ENCODE data around the gene WFDC2. TPM values are rescaled to one million over a fixed set of nuclear protein-coding genes. Genes with fewer than 3 reads are reported as not detected.

Gene WFDC2, protein sequence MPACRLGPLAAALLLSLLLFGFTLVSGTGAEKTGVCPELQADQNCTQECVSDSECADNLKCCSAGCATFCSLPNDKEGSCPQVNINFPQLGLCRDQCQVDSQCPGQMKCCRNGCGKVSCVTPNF
- total RNA-seq (1 to 10 TPM in 1 of 2 experiments, under 1 TPM in 1; 0.73 to 1.6 TPM), polyA plus RNA-seq (not detected)

DNA sequence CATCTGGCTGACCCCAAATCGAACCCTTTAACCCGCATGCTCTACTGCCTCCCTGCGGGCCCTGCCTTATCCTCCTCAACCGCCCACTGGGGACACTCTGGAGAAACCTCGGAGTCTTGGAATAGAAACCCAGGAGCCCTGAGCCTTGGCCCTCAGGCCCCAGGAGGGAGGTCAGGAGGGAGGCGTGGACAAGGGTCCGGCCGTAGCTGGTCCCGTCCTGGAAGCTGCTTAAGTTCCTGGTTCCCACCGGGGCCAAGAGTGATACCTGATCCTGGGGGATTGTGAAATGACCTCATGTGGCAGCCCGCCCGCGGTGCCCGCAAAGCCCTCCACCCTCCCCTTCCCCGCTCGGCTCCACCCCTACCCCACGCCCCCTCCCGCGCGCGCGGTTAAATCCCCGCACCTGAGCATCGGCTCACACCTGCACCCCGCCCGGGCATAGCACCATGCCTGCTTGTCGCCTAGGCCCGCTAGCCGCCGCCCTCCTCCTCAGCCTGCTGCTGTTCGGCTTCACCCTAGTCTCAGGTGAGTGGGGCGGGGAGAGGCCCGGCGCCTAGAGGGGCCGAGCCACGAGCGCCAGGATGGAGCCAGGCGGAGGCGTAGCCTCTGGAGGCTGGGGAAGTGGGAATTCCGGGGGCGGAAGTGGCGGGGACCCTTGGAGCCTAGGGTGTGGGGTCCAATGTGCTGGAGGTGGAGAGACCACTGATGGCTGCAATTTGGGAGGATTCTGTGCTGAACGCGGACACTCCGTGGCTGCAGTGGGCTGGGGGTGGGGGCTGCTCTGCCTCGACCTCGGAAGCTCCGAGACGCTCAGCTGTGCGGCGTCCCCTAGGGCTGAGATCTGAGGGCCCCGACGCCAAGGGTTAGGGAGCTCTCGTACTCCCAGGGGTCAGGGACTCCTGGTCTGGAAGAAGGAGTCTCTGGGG lies at the start of gene WFDC2:
TSS of gene WFDC2 (plus strand) at position 418 of the 926 bp plus-strand sequence. CDS start at position 447, 29 bp downstream.
- ChIA-PET CTCF (ENCODE audit: partially characterized antibody) (no interaction called here), POLR2A (ENCODE audit: partially characterized antibody) (no interaction called here)
- Mint-ChIP-seq H3K36me3 (no peaks in the 10 kb centered on the region), H3K9me3 (no peaks in the 10 kb centered on the region), H3K27me3 (peaks cover 45 to 56% of the 10 kb centered on the region in 2 donors), H3K4me3 (peak within 1 kb of the TSS; percentile 28 to 74 (median 66)), H3K27ac (no peak within 1 kb of the TSS), H3K4me1 (peaks cover 0 to 7% (median 3%) of the 10 kb centered on the region in 4 donors)
- Histone ChIP-seq H3K36me3 (ENCODE audit: insufficient read depth, low read length) (no peaks in the 10 kb centered on the region), H3K4me1 (ENCODE audit: insufficient read depth, low read length) (peaks cover 13% of the 10 kb centered on the region), H3K27ac (ENCODE audit: low read depth, low read length) (no peak within 1 kb of the TSS), H3K27me3 (ENCODE audit: insufficient read depth, low read length) (peaks cover 31% of the 10 kb centered on the region), H3K9me3 (ENCODE audit: control insufficient read depth in 1 of 2, low read length in 2 of 2) (no peaks in the 10 kb centered on the region), H3K4me3 (ENCODE audit: low read length in 2 of 2) (peak within 1 kb of the TSS in 1 of 2 donors; percentile 13)
- intact Hi-C loops (cut with micrococcal nuclease), result no loop called here
- DNase-seq, result no peak

DNA sequence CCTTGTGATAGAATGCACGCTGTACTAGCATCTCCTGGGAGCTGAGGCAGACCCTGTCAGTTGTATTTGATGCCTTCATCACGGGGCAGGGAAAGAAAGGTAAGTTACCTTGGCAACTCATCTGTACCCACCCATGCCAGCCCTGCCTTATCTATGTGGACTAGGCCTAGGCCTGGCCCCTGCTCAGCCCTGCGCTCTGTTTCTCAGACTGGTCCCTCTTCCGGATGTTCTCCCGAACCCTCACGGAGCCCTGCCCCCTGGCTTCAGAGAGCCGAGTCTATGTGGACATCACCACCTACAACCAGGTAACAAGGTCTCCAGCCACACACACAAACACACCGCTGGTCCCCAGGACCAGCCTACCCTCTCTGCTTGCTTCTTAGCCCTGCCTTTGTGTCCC lies 49.4 kb upstream of the WFDC2 start:
- intact Hi-C loops (cut with micrococcal nuclease), result no loop called here
- peaks cover 46 to 77% of the 10 kb centered on the region in 2 donors for H3K36me3 Mint-ChIP-seq
- H3K27ac Mint-ChIP-seq, result peak overlapping the region in 4 of 7 donors; percentile 22 to 62 (median 54)
- no peak for DNase-seq
- Histone ChIP-seq H3K27ac (ENCODE audit: low read depth, low read length) (no peak overlapping the region), H3K9me3 (ENCODE audit: control insufficient read depth in 1 of 2, low read length in 2 of 2) (no peaks in the 10 kb centered on the region), H3K4me1 (ENCODE audit: insufficient read depth, low read length) (peaks cover 25% of the 10 kb centered on the region), H3K4me3 (ENCODE audit: low read length in 2 of 2) (no peak overlapping the region), H3K27me3 (ENCODE audit: insufficient read depth, low read length) (no peaks in the 10 kb centered on the region), H3K36me3 (ENCODE audit: insufficient read depth, low read length) (peaks cover 60% of the 10 kb centered on the region)
- H3K27me3 Mint-ChIP-seq, result no peaks in the 10 kb centered on the region
- CTCF ChIA-PET (ENCODE audit: partially characterized antibody), result interaction anchor here (0.9 to 5.0 kb wide), 6 partner anchors 10 to 57 kb away, joined by 3 to 33 read pairs (median 8); partner anchors contain the start of genes DBNDD2 and SYS1
- H3K9me3 Mint-ChIP-seq, result no peaks in the 10 kb centered on the region
- no peak overlapping the region for H3K4me3 Mint-ChIP-seq
- peaks cover 20 to 42% (median 32%) of the 10 kb centered on the region in 4 donors for H3K4me1 Mint-ChIP-seq
- POLR2A ChIA-PET (ENCODE audit: partially characterized antibody), result interaction anchor here (3.6 to 6.7 kb wide), 2 partner anchors 46 to 54 kb away, joined by 11 to 121 read pairs; partner anchors contain the start of gene SYS1

DNA sequence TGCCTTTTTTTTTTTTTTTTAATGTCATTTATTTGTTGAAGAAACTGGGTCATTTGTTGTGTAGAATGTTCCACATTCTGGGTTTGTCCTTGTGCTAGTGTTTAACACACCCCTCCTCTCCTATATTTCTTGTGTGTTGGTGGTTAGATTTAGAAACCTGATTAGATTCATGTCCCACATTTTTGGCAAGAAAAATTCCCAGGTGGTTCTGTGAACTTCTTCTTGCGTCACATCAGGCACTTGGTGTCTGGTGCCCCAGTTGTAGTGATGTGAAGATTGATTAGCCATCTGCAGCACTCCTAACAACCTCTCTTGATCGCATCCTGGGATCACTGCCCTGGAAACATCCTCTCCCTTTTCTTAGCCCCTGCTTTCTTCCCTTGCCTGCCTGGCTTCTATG lies 45.9 kb upstream of the WFDC2 start:
- Mint-ChIP-seq H3K27ac (no peak overlapping the region), H3K27me3 (no peaks in the 10 kb centered on the region), H3K9me3 (no peaks in the 10 kb centered on the region), H3K4me1 (peaks cover 0 to 7% (median 5%) of the 10 kb centered on the region in 4 donors), H3K4me3 (no peak overlapping the region), H3K36me3 (peaks cover 45 to 84% of the 10 kb centered on the region in 2 donors)
- Histone ChIP-seq H3K4me3 (ENCODE audit: low read length in 2 of 2) (no peak overlapping the region), H3K4me1 (ENCODE audit: insufficient read depth, low read length) (no peaks in the 10 kb centered on the region), H3K27me3 (ENCODE audit: insufficient read depth, low read length) (no peaks in the 10 kb centered on the region), H3K9me3 (ENCODE audit: control insufficient read depth in 1 of 2, low read length in 2 of 2) (no peaks in the 10 kb centered on the region), H3K27ac (ENCODE audit: low read depth, low read length) (no peak overlapping the region), H3K36me3 (ENCODE audit: insufficient read depth, low read length) (peaks cover 69% of the 10 kb centered on the region)
- ChIA-PET POLR2A (ENCODE audit: partially characterized antibody) (no interaction called here), CTCF (ENCODE audit: partially characterized antibody) (interaction anchor here (0.5 to 1.5 kb wide), 3 partner anchors 35 to 61 kb away, joined by 3 to 5 read pairs (median 3); partner anchors contain the start of gene SYS1)
- DNase-seq, result no peak
- intact Hi-C loops (cut with micrococcal nuclease), result no loop called here

DNA sequence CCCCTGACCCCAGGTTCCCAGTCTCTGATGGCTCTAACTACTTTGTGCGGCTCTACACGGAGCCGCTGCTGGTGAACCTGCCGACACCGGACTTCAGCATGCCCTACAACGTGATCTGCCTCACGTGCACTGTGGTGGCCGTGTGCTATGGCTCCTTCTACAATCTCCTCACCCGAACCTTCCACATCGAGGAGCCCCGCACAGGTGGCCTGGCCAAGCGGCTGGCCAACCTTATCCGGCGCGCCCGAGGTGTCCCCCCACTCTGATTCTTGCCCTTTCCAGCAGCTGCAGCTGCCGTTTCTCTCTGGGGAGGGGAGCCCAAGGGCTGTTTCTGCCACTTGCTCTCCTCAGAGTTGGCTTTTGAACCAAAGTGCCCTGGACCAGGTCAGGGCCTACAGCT lies 44.0 kb upstream of the WFDC2 start:
- H3K27ac ChIP-seq (ENCODE audit: low read depth, low read length), result no peak overlapping the region
- H3K4me3 Mint-ChIP-seq, result no peak overlapping the region
- H3K36me3 Mint-ChIP-seq, result peaks cover 35 to 67% of the 10 kb centered on the region in 2 donors
- no peaks in the 10 kb centered on the region for H3K4me1 Mint-ChIP-seq
- POLR2A ChIA-PET (ENCODE audit: partially characterized antibody), result no interaction called here
- CTCF ChIA-PET (ENCODE audit: partially characterized antibody), result interaction anchor here (1.3 kb wide), 1 partner anchor 11 kb away, joined by 4 read pairs; no protein-coding TSS in a partner anchor
- no peaks in the 10 kb centered on the region for H3K27me3 ChIP-seq (ENCODE audit: insufficient read depth, low read length)
- peak overlapping the region in 1 of 7 donors; percentile 66 for H3K27ac Mint-ChIP-seq
- no peak overlapping the region for H3K4me3 ChIP-seq (ENCODE audit: low read length in 2 of 2)
- peaks cover 51% of the 10 kb centered on the region for H3K36me3 ChIP-seq (ENCODE audit: insufficient read depth, low read length)
- H3K9me3 Mint-ChIP-seq, result no peaks in the 10 kb centered on the region
- H3K9me3 ChIP-seq (ENCODE audit: control insufficient read depth in 1 of 2, low read length in 2 of 2), result no peaks in the 10 kb centered on the region
- H3K27me3 Mint-ChIP-seq, result no peaks in the 10 kb centered on the region
- intact Hi-C loops (cut with micrococcal nuclease), result no loop called here
- H3K4me1 ChIP-seq (ENCODE audit: insufficient read depth, low read length), result no peaks in the 10 kb centered on the region
- DNase-seq, result no peak

DNA sequence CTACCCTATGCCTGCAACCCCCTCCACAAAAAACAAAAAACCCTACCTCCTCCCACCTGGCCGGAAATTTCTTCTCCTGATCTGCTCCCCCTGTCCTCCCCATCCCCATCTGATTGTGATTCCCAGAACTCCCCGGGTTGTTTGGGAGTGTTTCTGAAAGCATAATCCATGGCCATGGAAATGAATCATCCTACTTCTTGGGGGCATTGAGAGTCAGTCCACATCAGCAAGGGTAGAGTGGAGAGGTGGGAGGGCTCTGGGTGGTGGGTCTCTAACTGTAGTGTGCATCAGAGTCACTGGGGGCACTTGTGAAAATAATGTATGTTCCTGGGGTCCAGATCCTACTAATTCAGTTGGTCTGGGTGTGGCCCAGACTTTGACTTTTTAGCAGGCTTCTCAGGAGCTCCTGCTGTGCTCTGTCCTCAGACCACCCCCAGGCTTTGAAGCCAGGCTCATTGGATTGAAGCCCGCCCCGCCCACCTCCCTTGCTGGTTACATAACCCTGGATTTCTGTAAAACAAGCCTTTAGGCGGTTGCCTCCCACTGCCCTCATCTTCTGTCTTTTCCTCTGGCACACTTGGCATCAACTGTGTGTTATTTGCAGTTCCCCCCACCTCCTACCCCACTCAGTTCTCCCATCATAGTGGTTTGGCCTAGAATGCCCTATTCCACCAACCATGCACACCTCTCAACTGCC lies 43.1 kb upstream of the WFDC2 start:
- peaks cover 42% of the 10 kb centered on the region for H3K36me3 ChIP-seq (ENCODE audit: insufficient read depth, low read length)
- POLR2A ChIA-PET (ENCODE audit: partially characterized antibody), result no interaction called here

DNA sequence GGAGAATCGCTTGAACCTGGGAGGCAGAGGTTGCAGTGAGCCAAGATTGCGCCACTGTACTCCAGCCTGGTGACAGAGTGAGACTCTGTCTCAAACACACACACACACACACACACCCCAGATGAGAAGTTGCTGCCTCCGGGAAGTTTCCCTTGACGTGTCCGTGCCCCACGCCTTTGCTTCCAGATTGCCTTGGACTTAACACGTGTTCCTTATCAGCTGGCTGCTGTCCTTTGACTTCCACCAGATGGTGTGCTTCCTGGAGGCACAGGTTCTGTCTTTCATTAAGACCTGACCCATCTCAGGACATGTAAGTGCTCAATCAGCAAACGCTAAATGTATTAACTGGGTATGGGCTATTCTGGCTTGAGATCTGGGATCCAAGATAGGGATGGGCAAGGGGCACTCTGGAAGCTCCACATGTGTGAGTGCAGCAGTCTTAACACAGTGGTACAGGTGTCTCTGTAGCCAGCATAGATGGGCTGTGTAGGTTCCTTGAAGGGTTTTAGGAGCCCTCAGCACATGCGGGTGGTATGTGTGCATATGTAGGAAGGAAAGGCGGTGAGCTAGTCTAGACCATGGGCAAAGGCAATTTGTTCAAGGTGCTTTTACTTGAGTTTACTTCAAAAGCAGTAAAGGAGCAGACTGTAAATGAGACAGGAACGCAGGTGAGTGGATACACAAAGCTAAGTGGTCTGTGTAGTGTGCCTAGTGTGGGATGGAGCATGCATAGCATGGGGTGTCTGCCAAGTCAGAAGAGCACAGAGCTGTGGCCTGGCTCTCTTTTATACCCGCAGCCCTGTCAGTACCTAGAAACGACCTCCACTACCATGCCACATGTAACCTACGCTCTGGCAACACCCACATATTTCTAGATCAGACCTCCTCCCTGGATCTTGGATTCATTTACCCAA lies 42.1 kb upstream of the WFDC2 start:
- peaks cover 0 to 7% (median 2%) of the 10 kb centered on the region in 4 donors for H3K4me1 Mint-ChIP-seq
- no peaks in the 10 kb centered on the region for H3K9me3 Mint-ChIP-seq
- Histone ChIP-seq H3K36me3 (ENCODE audit: insufficient read depth, low read length) (peaks cover 34% of the 10 kb centered on the region), H3K27ac (ENCODE audit: low read depth, low read length) (no peak overlapping the region), H3K4me3 (ENCODE audit: low read length in 2 of 2) (no peak overlapping the region), H3K4me1 (ENCODE audit: insufficient read depth, low read length) (peaks cover 5% of the 10 kb centered on the region), H3K27me3 (ENCODE audit: insufficient read depth, low read length) (no peaks in the 10 kb centered on the region), H3K9me3 (ENCODE audit: control insufficient read depth in 1 of 2, low read length in 2 of 2) (no peaks in the 10 kb centered on the region)
- POLR2A ChIA-PET (ENCODE audit: partially characterized antibody), result interaction anchor here (0.7 kb wide), 1 partner anchor 64 kb away, joined by 3 read pairs; the partner anchor contains the start of gene SYS1
- no peak overlapping the region for H3K4me3 Mint-ChIP-seq
- H3K27ac Mint-ChIP-seq, result peak overlapping the region in 4 of 7 donors; percentile 45 to 61 (median 56)
- H3K27me3 Mint-ChIP-seq, result no peaks in the 10 kb centered on the region
- CTCF ChIA-PET (ENCODE audit: partially characterized antibody), result interaction anchor here (0.8 to 3.5 kb wide), 6 partner anchors 10 to 133 kb away, joined by 3 to 18 read pairs (median 6); partner anchors contain the start of gene SYS1
- peaks cover 21 to 59% of the 10 kb centered on the region in 2 donors for H3K36me3 Mint-ChIP-seq
- intact Hi-C loops (cut with micrococcal nuclease), result no loop called here
- DNase-seq, result no peak

More for the DNA sequence above, 43.1 kb upstream of the WFDC2 start:
- no peak for DNase-seq
- peaks cover 0 to 2% (median 0%) of the 10 kb centered on the region in 4 donors for H3K4me1 Mint-ChIP-seq
- intact Hi-C loops (cut with micrococcal nuclease), result no loop called here
- no peaks in the 10 kb centered on the region for H3K27me3 Mint-ChIP-seq
- CTCF ChIA-PET (ENCODE audit: partially characterized antibody), result interaction anchor here (1.3 to 3.5 kb wide), 2 partner anchors 10 to 53 kb away, joined by 4 to 18 read pairs; no protein-coding TSS in a partner anchor
- H3K36me3 Mint-ChIP-seq, result peaks cover 30 to 61% of the 10 kb centered on the region in 2 donors
- no peak overlapping the region for H3K4me3 Mint-ChIP-seq
- Histone ChIP-seq H3K4me3 (ENCODE audit: low read length in 2 of 2) (no peak overlapping the region), H3K27ac (ENCODE audit: low read depth, low read length) (no peak overlapping the region), H3K4me1 (ENCODE audit: insufficient read depth, low read length) (no peaks in the 10 kb centered on the region), H3K27me3 (ENCODE audit: insufficient read depth, low read length) (no peaks in the 10 kb centered on the region), H3K9me3 (ENCODE audit: control insufficient read depth in 1 of 2, low read length in 2 of 2) (no peaks in the 10 kb centered on the region)
- no peaks in the 10 kb centered on the region for H3K9me3 Mint-ChIP-seq
- peak overlapping the region in 2 of 7 donors; percentile 50 to 82 for H3K27ac Mint-ChIP-seq

All from CD4-positive, alpha-beta memory T cell (primary cell).